HEK293 (cell line): ENCODE results near the gene ZBED4.

Experiments
- CTCF ChIP-seq: fragments of 450-650 bp; formaldehyde crosslinking; IDR thresholded peaks from 2 replicates; pipeline ENCODE4 v1.5.1; 2016; ENCODE audit warnings: missing biosample characterization, missing genetic modification characterization
- GLIS1 ChIP-seq: fragments of 450-650 bp; formaldehyde crosslinking; IDR thresholded peaks from 2 replicates; pipeline ENCODE4 v1.5.1; 2016; ENCODE audit warnings: missing biosample characterization, missing genetic modification characterization
- KLF16 ChIP-seq: fragments of 450-650 bp; formaldehyde crosslinking; IDR thresholded peaks from 2 replicates; pipeline ENCODE4 v1.5.1; 2017; ENCODE audit warnings: missing biosample characterization, missing genetic modification characterization
- ZBTB17 ChIP-seq: fragments of 450-650 bp; formaldehyde crosslinking; IDR thresholded peaks from 2 replicates; pipeline ENCODE4 v1.5.1; 2016; ENCODE audit warnings: missing biosample characterization, missing genetic modification characterization
- ZNF10 ChIP-seq: fragments of 450-650 bp; formaldehyde crosslinking; IDR thresholded peaks from 2 replicates; pipeline ENCODE4 v1.5.1; 2017; ENCODE audit warnings: missing biosample characterization, missing genetic modification characterization
- ZNF24 ChIP-seq: fragments of 450-650 bp; formaldehyde crosslinking; IDR thresholded peaks from 2 replicates; pipeline ENCODE4 v1.5.1; 2016; ENCODE audit warnings: missing biosample characterization, missing genetic modification characterization
- ZNF280D ChIP-seq: fragments of 450-650 bp; formaldehyde crosslinking; IDR thresholded peaks from 2 replicates; pipeline ENCODE4 v1.5.1; 2016; ENCODE audit warnings: missing biosample characterization, missing genetic modification characterization
- ZNF777 ChIP-seq: fragments of 450-650 bp; formaldehyde crosslinking; IDR thresholded peaks from 2 replicates; pipeline ENCODE4 v1.5.1; 2017; ENCODE audit warnings: missing biosample characterization, missing genetic modification characterization, borderline replicate concordance

- TF ChIP-seq KLF16 (tag by site-specific recombination) (no peak), ZNF280D (tag by site-specific recombination) (no peak), CTCF (tag by site-specific recombination) (no peak), ZNF24 (no peak), ZBTB17 (tag by site-specific recombination) (no peak), GLIS1 (no peak), ZNF10 (tag by site-specific recombination) (no peak), ZNF777 (no peak)
Measured at GRCh38 chr22:49925525-49926128, 72.0 kb downstream of the ZBED4 start.
